OCI-M1 (cell line): ENCODE results near the gene GATAD1.
A peak's percentile ranks its signal among the peaks of the same experiment; 100 is the strongest.
"Not testable (repeated sequence)": the region's sequence is repeated elsewhere in the genome, so short reads cannot be mapped to it uniquely, and the experiment has no call there.

ENCODE experiments used
- DNase-seq: peaks from one replicate; lab custom pipeline; 2025; lab: John Stamatoyannopoulos, UW

GATAD1 gene

GRCh38 chr7:92483624-92484023, 36.3 kb downstream of the GATAD1 start:
- peak; percentile 96 for DNase-seq

- DNase-seq: not testable (repeated sequence)
Measured at GRCh38 chr7:92484226-92484625, 36.9 kb downstream of the GATAD1 start.

- DNase-seq: no peak
Measured at GRCh38 chr7:92485267-92485892, 38.1 kb downstream of the GATAD1 start.

DNA sequence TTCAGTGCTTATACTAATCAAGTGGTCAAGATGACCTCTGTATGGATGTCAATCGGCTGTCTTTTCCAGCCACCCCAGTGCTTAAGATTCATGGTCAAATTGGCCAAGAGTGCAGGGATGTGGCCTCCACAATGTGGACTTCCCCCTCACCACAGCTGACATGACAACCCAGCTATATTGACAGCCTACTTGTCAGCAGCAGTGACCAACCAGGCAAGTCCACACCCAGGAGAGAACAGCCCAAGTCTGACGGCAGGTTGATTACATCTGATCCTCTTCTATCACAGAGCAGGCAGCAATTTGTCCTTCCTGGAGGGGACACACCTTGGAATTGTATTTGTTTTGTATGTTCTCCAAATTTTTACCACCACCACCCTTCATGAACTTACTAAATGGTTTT, 38.7 kb downstream of the GATAD1 start:
- peak; percentile 84 for DNase-seq

- no peak for DNase-seq
Measured at GRCh38 chr7:92487804-92488203, 40.5 kb downstream of the GATAD1 start.

DNA sequence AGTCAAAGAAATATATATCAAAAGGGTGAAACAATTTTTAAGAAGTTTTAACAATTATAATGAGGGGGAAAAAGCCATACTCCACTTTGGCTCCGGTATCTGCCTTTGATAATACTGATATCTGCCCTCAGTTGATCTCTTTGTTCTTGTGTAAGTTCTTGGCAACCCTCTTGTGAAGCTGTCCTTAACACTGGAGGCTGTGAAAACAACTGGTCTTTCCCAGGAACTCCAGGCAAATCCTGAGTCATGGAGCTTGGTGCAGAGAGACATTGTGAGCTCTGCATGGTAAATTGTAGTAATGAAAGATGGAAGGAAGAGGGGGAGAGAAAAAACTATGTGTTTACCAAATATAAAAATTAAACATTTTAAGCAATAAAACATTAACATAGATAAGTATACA, 42.4 kb downstream of the GATAD1 start:
- no peak for DNase-seq

- DNase-seq: no peak
Measured at GRCh38 chr7:92496876-92497275, 49.6 kb downstream of the GATAD1 start.

DNA sequence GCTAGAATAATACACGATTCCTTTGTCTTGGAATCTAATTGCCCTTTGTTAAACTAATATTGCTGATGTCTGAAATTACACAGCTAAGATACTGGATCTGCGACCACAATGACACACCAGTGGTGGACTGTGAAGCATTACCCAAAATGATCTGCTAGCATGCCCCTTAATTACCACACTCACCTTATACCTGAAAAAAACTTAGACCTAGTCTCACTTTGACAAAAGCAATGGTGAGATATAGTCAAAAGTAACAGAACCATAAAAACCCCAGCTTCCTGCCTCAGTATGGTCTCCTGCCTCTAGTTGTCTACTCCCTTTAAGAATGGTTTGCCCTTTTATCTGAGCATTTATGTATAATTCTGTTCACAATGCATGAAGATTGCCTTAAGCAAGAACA, 51.3 kb downstream of the GATAD1 start:
- no peak for DNase-seq

GRCh38 chr7:92503767-92504166, 56.5 kb downstream of the GATAD1 start:
- no peak for DNase-seq

- no peak for DNase-seq
Measured at GRCh38 chr7:92504563-92504962, 57.3 kb downstream of the GATAD1 start.

GRCh38 chr7:92506363-92506762, 59.1 kb downstream of the GATAD1 start:
- no peak for DNase-seq

- no peak for DNase-seq
Measured at GRCh38 chr7:92508946-92509345, 61.7 kb downstream of the GATAD1 start.
